Measurements from ENCODE around the gene COQ4.
"Not testable (repeated sequence)": the region's sequence is repeated elsewhere in the genome, so short reads cannot be mapped to it uniquely, and the experiment has no call there.

COQ4 gene

GRCh38 chr9:128298535-128299482 lies 23.8 kb upstream of the COQ4 start:
- DNase-seq (ENCODE audit: low read depth in 2 of 2) = no peak

GRCh38 chr9:128304136-128304970 lies 18.3 kb upstream of the COQ4 start:
- no peak for DNase-seq (ENCODE audit: low read depth in 2 of 2)

GRCh38 chr9:128304971-128305288 lies 17.7 kb upstream of the COQ4 start:
- DNase-seq (ENCODE audit: low read depth in 2 of 2) = no peak

GRCh38 chr9:128309551-128309950 lies 13.1 kb upstream of the COQ4 start:
- DNase-seq (ENCODE audit: low read depth in 2 of 2) = no peak

- DNase-seq (ENCODE audit: low read depth in 2 of 2) = no peak
Measured at GRCh38 chr9:128310461-128310860, 12.2 kb upstream of the COQ4 start.

GRCh38 chr9:128314697-128315096 lies 7.9 kb upstream of the COQ4 start:
- DNase-seq (ENCODE audit: low read depth in 2 of 2) = no peak

GRCh38 chr9:128316421-128316820 lies 6.2 kb upstream of the COQ4 start:
- no peak for DNase-seq (ENCODE audit: low read depth in 2 of 2)

GRCh38 chr9:128317629-128318028 lies 5.0 kb upstream of the COQ4 start:
- no peak for DNase-seq (ENCODE audit: low read depth in 2 of 2)

GRCh38 chr9:128321343-128321742 lies 1.3 kb upstream of the COQ4 start:
- DNase-seq (ENCODE audit: low read depth in 2 of 2) = no peak

- no peak for DNase-seq (ENCODE audit: low read depth in 2 of 2)
Measured at GRCh38 chr9:128321879-128322403, 698 bp upstream of the COQ4 start.

GRCh38 chr9:128323212-128323730 lies 632 bp downstream of the COQ4 start:
- no peak for DNase-seq (ENCODE audit: low read depth in 2 of 2)

- DNase-seq (ENCODE audit: low read depth in 2 of 2) = no peak
Measured at GRCh38 chr9:128323791-128324190, 1.2 kb downstream of the COQ4 start.

- no peak for DNase-seq (ENCODE audit: low read depth in 2 of 2)
Measured at GRCh38 chr9:128324401-128324800, 1.8 kb downstream of the COQ4 start.

- DNase-seq (ENCODE audit: low read depth in 2 of 2) = no peak
Measured at GRCh38 chr9:128325629-128326028, 3.0 kb downstream of the COQ4 start.

GRCh38 chr9:128333451-128333869 lies 10.8 kb downstream of the COQ4 start:
- no peak for DNase-seq (ENCODE audit: low read depth in 2 of 2)

- no peak for DNase-seq (ENCODE audit: low read depth in 2 of 2)
Measured at GRCh38 chr9:128335161-128335560, 12.5 kb downstream of the COQ4 start.

- DNase-seq (ENCODE audit: low read depth in 2 of 2) = no peak
Measured at GRCh38 chr9:128335914-128336313, 13.3 kb downstream of the COQ4 start.

- no peak for DNase-seq (ENCODE audit: low read depth in 2 of 2)
Measured at GRCh38 chr9:128337936-128338335, 15.3 kb downstream of the COQ4 start.

GRCh38 chr9:128338852-128339614 lies 16.4 kb downstream of the COQ4 start:
- DNase-seq (ENCODE audit: low read depth in 2 of 2) = not testable (repeated sequence)

- DNase-seq (ENCODE audit: low read depth in 2 of 2) = peak; percentile 23 to 29
Measured at GRCh38 chr9:128339761-128340690, 17.4 kb downstream of the COQ4 start, which contains the start of gene SLC27A4. TSS of gene SLC27A4 (plus strand) at chr9:128340527. CDS start at chr9:128343133, 2,606 bp downstream.
